HEK293T (cell line): ENCODE measurements around the gene SH3RF3.

ENCODE experiments used
- CTCF ChIA-PET: fragments of 350-600 bp; formaldehyde crosslinking; extraction: SDS; loops from one replicate; lab custom pipeline; 2021; ENCODE audit warnings: antibody characterized with exemption, inconsistent platforms; lab: Yijun Ruan, JAX
- POLR2A ChIA-PET: fragments of 350-600 bp; formaldehyde crosslinking; extraction: SDS; loops from one replicate; lab custom pipeline; 2020; ENCODE audit warnings: antibody characterized with exemption, inconsistent platforms; lab: Yijun Ruan, JAX
- DNase-seq: peaks from one replicate; pipeline ENCODE4 v3.0.0; 2012; ENCODE audit warnings: mixed read lengths; ENCODE audit errors: extremely low spot score
- ARNT ChIP-seq: fragments of 450-650 bp; IDR thresholded peaks from 2 replicates; pipeline ENCODE4 v1.6.1; 2017; ENCODE audit warnings: mild to moderate bottlenecking
- BHLHE40 ChIP-seq: fragments of 450-650 bp; IDR thresholded peaks from 2 replicates; pipeline ENCODE4 v1.6.1; 2016; ENCODE audit warnings: mild to moderate bottlenecking, moderate library complexity, borderline replicate concordance
- CTBP1 ChIP-seq: fragments of 450-650 bp; IDR thresholded peaks from 2 replicates; pipeline ENCODE4 v1.6.1; 2016; ENCODE audit warnings: borderline replicate concordance
- ELF4 ChIP-seq: fragments of 450-650 bp; IDR thresholded peaks from 2 replicates; pipeline ENCODE4 v1.6.1; 2017; ENCODE audit warnings: antibody characterized with exemption
- FOXA1 ChIP-seq: fragments of 450-650 bp; IDR thresholded peaks from 2 replicates; pipeline ENCODE4 v1.6.1; 2016; ENCODE audit warnings: mild to moderate bottlenecking
- FOXK2 ChIP-seq: fragments of 450-650 bp; IDR thresholded peaks from 2 replicates; pipeline ENCODE4 v1.6.1; 2016; ENCODE audit warnings: mild to moderate bottlenecking
- FOXM1 ChIP-seq: fragments of 450-650 bp; IDR thresholded peaks from 2 replicates; pipeline ENCODE4 v1.6.1; 2017; ENCODE audit warnings: mild to moderate bottlenecking, borderline replicate concordance
- HDGF ChIP-seq: fragments of 450-650 bp; IDR thresholded peaks from 2 replicates; pipeline ENCODE4 v1.6.1; 2017; ENCODE audit warnings: antibody characterized with exemption, borderline replicate concordance
- L3MBTL2 ChIP-seq: fragments of 450-650 bp; conservative IDR thresholded peaks from 2 replicates; pipeline ENCODE4 v1.6.1; 2016; ENCODE audit warnings: mild to moderate bottlenecking
- LEF1 ChIP-seq: fragments of 450-650 bp; IDR thresholded peaks from 2 replicates; pipeline ENCODE4 v1.6.1; 2017; ENCODE audit warnings: mild to moderate bottlenecking, borderline replicate concordance
- NFRKB ChIP-seq: fragments of 450-650 bp; IDR thresholded peaks from 2 replicates; pipeline ENCODE4 v1.6.1; 2016; ENCODE audit warnings: mild to moderate bottlenecking, moderate library complexity
- SP1 ChIP-seq: fragments of 450-650 bp; IDR thresholded peaks from 2 replicates; pipeline ENCODE4 v1.6.1; 2017
- SUZ12 ChIP-seq: fragments of 450-650 bp; IDR thresholded peaks from 2 replicates; pipeline ENCODE4 v1.6.1; 2016; ENCODE audit warnings: mild to moderate bottlenecking
- TARDBP ChIP-seq: fragments of 450-650 bp; IDR thresholded peaks from 2 replicates; pipeline ENCODE4 v1.6.1; 2016
- ZNF384 ChIP-seq: fragments of 450-650 bp; IDR thresholded peaks from 2 replicates; pipeline ENCODE4 v1.6.1; 2016
- TF ChIP-seq, protein P1 (sequence below): fragments of 450-650 bp; IDR thresholded peaks from 2 replicates; pipeline ENCODE4 v1.6.1; 2016

Gene SH3RF3

DNA sequence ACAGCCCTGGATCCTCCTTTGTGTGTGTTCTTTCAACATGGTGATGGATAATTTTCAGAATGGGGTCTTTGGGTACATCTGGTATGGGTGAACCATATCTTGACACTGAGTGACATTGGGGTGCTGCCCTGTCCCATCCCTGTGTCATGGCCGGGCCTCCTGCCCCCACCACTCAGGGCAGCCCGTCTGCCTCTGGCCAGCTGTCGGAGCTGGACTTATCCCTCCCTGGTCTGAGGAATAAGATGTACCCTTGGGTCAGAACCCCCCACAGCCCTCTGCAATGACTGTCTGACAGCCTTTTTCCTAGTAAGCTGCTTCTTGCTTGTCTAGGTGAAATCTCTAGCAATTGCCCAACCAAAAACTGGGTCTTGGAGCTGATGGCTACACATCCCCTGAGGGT, 142.9 kb downstream of the SH3RF3 start:
- CTCF ChIA-PET, result no interaction called here
- no peak for DNase-seq
- POLR2A ChIA-PET, result no interaction called here
- no peak for TF ChIP-seq ELF4
- no peak for TF ChIP-seq BHLHE40

DNA sequence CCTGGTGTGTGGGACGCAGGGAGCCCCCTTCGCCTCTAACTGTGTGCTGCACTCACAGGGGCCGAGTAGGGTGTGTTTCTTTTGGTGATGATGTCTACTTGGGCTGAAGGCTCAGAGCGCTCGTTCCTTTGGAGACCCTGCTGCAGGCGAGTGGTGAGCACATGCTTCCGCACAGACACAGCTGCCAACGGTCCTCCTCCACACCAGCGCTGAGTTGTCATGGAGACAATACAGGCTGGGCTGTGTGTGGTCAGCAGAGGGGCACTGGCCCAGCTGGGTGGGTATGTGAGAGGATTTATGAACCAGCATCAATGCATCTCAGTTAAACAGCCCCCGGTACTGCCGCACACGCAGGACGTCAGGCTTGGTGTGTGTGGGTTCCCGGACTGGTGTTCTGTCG, 143.5 kb downstream of the SH3RF3 start:
- DNase-seq, result no peak
- TF ChIP-seq, protein P1, sequence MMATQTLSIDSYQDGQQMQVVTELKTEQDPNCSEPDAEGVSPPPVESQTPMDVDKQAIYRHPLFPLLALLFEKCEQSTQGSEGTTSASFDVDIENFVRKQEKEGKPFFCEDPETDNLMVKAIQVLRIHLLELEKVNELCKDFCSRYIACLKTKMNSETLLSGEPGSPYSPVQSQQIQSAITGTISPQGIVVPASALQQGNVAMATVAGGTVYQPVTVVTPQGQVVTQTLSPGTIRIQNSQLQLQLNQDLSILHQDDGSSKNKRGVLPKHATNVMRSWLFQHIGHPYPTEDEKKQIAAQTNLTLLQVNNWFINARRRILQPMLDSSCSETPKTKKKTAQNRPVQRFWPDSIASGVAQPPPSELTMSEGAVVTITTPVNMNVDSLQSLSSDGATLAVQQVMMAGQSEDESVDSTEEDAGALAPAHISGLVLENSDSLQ, result no peak
- TF ChIP-seq CTBP1, result no peak
- no peak for TF ChIP-seq SUZ12
- no peak for TF ChIP-seq LEF1
- ChIA-PET POLR2A (no interaction called here), CTCF (no interaction called here)

DNA sequence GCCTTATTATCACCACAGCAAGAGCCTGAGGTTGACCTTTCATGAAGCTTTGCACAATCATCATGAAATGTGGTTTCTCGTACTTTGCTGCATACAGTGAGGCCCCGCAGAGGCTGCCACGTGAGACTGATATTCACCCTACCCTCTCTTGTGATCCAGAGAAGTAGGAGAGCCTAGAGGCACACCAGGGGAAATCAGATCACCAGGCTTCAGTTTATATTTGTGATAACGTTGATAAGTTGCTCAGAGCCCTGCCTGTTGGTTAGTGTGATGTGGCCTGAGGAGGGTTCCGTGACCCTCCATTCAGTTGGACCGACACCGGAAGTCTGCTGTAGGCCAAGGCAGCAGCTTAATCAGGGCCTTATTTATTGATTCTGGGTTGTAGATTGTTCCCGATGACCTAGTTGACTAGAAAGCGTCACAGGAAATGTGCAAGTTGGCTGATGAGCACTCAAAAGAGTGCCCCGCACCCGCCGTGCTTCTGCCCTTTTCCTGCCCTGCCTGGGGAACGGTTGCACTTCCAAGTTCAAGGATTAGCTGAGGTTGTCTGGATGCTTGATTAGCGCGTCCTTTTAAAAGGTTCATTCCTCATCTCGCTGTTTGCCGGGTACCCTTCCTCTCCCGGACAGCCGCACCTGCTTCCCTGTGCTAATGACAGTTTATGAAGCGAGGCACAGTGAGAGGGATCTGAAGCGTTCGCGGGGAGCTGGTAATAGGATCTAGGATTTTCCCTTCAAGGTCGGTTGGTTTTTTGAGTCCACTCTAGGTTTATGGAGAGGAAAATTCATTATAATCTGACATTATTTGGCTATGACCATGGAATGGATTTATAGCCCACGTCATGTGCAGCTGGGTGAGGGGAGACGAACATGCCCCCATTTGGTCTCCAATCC, 146.4 kb downstream of the SH3RF3 start:
- no peak for DNase-seq
- CTCF ChIA-PET, result interaction anchor here (0.6 to 1.1 kb wide), 2 partner anchors 12 to 71 kb away, joined by 3 read pairs; no protein-coding TSS in a partner anchor

DNA sequence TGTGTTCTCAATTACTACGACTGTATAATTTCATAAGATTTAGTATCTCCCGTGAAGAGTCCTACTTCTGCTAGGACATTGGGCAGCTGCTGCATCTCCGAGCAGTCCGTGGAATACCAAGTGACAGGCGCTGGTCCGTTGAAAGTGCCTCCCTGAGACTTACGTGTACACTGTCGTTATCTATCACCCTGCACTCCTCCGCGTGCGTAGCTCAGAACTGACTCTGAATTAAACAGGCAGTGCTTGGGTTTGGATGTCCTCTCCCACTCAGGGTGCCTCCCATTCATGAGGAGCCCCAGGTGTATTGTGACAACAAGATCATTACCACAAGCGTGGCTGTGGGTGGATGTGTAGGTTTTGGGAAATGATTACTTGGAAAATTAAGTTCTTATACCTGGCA, 148.4 kb downstream of the SH3RF3 start:
- ChIA-PET POLR2A (no interaction called here), CTCF (no interaction called here)

More for the DNA sequence above, 146.4 kb downstream of the SH3RF3 start:
- TF ChIP-seq FOXM1, result no peak
- no peak for TF ChIP-seq BHLHE40
- TF ChIP-seq ARNT, result no peak
- TF ChIP-seq NFRKB, result no peak
- TF ChIP-seq FOXA1, result no peak
- no peak for TF ChIP-seq FOXK2
- no peak for TF ChIP-seq TARDBP
- TF ChIP-seq SUZ12, result no peak
- TF ChIP-seq ZNF384, result no peak
- no peak for TF ChIP-seq L3MBTL2
- no peak for TF ChIP-seq SP1
- no peak for TF ChIP-seq CTBP1
- no peak for TF ChIP-seq ELF4
- TF ChIP-seq, protein P1, result no peak
- TF ChIP-seq HDGF, result no peak
- POLR2A ChIA-PET, result no interaction called here

DNA sequence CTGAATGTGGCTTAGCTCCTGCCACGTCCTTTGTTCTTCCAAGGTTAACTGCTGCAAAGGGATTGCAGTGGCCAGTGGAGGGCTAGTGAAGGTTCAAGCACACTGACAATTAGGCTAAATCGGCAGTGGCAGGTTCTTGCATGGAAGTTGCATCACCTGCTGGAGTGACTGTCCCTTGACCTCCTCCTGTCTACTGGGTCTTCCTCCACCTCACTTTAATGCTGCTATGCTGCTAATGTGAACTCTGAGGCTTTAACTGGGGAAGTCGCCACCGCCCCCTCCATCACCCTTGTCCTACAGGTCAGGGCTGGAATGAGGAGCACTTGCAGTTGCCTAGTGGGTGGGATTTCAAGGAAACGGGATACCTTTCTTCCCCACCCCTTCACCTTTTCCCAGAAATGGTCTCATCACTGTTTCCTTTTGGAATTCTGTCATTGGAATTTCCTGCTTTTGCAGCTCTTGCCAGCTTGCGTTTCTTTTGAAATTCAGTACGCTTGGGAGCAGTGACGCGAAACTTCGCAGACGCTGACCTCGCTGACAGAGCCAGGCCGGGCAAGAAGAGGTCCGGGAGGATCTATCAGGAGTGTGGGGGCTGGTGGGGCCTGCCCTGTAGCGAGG, 150.3 kb downstream of the SH3RF3 start:
- ChIA-PET CTCF (no interaction called here), POLR2A (no interaction called here)
- no peak for DNase-seq
- TF ChIP-seq BHLHE40 (no peak), LEF1 (no peak), TARDBP (no peak), L3MBTL2 (no peak), ELF4 (no peak), CTBP1 (no peak), FOXA1 (no peak), SP1 (no peak), FOXM1 (no peak), HDGF (no peak), SUZ12 (no peak), NFRKB (no peak), ARNT (no peak), ZNF384 (no peak), FOXK2 (no peak)
- TF ChIP-seq, protein P1, result no peak

More for the DNA sequence above, 148.4 kb downstream of the SH3RF3 start:
- DNase-seq, result no peak
- no peak for TF ChIP-seq ARNT
- TF ChIP-seq CTBP1, result no peak
- TF ChIP-seq TARDBP, result no peak

DNA sequence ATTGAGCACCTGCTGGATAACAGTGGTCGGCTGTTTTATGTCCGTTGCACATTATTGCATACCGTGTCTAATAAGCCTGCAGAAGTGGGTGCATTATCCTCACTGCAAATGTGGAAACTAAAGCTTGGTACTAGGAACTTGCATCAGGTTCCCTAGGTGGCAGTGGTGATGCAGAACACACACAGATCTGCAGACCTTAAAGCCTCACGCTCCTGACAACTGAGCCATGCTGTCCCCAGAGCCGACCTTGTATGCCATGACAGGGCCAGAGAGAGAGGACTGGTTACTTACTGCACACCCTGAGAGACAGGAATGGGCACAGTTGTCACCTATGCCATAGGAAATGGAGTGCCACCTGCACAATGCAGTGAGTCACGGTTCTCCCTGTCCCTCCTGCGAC, 151.8 kb downstream of the SH3RF3 start:
- DNase-seq, result no peak
- CTCF ChIA-PET, result no interaction called here
- no peak for TF ChIP-seq NFRKB
- no peak for TF ChIP-seq ELF4
- no peak for TF ChIP-seq SUZ12
- POLR2A ChIA-PET, result no interaction called here

DNA sequence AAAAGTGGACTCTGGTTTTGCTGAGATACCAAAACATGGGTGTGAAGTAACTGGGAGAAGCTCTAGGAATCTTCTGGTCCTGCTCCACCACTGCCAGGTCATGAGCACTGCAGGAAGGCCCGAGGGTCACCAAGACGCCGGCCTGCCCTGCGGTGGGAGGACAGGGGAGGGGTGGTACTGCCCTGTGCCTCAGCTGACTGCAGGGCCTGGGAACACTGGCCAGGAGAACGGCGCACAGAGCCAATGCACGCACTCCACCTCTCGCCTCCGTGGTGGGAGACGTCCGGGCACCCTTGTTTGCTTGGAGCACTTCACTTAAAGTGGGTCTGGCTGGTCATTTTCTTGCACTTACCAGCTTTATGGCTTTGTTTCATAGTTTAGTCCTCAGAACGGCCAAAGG, 153.4 kb downstream of the SH3RF3 start:
- CTCF ChIA-PET, result interaction anchor here (0.6 to 1.6 kb wide), 2 partner anchors 12 to 21 kb away, joined by 3 read pairs; no protein-coding TSS in a partner anchor
- no peak for DNase-seq
- TF ChIP-seq BHLHE40 (no peak), L3MBTL2 (no peak), FOXK2 (no peak), NFRKB (no peak), SP1 (no peak)
- TF ChIP-seq, protein P1, result no peak
- POLR2A ChIA-PET, result no interaction called here
